BJ (cell line): ENCODE measurements around the gene SGIP1. TPM values are rescaled to one million over a fixed set of nuclear protein-coding genes. Genes with fewer than 3 reads are reported as not detected.

Source experiments
- CTCF ChIA-PET: fragments of 350-600 bp; formaldehyde crosslinking; extraction: SDS; loops from one replicate; lab custom pipeline; 2021; ENCODE audit warnings: antibody characterized with exemption, inconsistent platforms; lab: Yijun Ruan, JAX
- POLR2A ChIA-PET: fragments of 300-600 bp; sonication (Branson Sonifier 250); formaldehyde crosslinking; extraction: SDS; loops from one replicate; lab custom pipeline; 2021; ENCODE audit warnings: antibody characterized with exemption; lab: Charles Lee
- DNase-seq: peaks from one replicate; pipeline ENCODE4 v3.0.0-alpha.2; 2011; ENCODE audit warnings: low read depth
- H3K27me3 ChIP-seq: 2 replicates; pipeline ENCODE4 v1.6.0; 2011; ENCODE audit warnings: low read length; ENCODE audit not compliant: control insufficient read depth, insufficient read depth
- H3K36me3 ChIP-seq: 2 replicates; pipeline ENCODE4 v1.5.1; 2011; ENCODE audit warnings: low read length; ENCODE audit not compliant: control insufficient read depth, insufficient read depth
- H3K4me3 ChIP-seq: 2 replicates; pipeline ENCODE4 v1.5.1; 2011; ENCODE audit warnings: low read depth, mild to moderate bottlenecking, control low read depth, low read length
- polyA plus RNA-seq: library from polyadenylated mRNA; depleted of rRNA; stranded (reverse); fragments of >200 nt; gene quantifications from 2 replicates; pipeline ENCODE4 v1.2.3, GENCODE V29; 2011
- TF ChIP-seq, protein P1 (sequence below): IDR thresholded peaks from 2 replicates; pipeline ENCODE4 v1.5.1; 2011; ENCODE audit warnings: low read depth, mild to moderate bottlenecking, control low read depth, inconsistent platforms, low read length, moderate library complexity; ENCODE audit not compliant: insufficient read depth

SGIP1 gene
- polyA plus RNA-seq, 1 experiment, result 49.4 TPM

DNA sequence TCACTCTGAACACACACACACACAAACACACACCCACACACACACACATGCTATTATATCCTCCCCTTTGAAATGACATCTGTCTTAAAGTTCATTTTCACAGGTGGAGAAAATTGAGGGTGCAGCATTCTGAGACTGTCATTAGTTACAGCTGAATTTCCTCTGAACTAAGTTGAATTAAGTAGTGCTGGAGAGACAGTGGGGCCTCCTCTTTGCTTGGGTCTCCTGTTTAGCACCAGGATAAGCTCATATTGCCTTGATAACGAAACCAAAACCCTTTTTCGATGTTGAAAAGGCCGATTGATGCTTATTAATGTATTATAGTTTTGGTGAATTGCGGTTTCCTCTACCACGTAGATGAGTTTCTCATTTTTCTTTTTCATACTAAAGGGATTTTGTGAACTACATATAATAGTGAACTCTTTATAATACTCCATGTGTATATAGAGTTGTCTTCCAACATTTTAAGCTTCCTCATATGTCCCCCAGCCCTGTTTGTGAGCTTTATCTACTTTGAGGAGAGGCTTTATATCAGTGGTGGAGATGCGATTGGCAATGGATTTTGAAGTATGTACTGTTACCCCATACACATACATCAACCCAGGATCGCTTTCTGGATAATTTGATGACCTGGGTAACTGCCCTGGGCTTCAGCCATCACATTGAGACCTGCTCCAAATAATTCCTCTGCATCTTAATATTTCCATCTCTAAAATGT lies 235.7 kb downstream of the SGIP1 start:
- no peak for DNase-seq
- TF ChIP-seq, protein P1, sequence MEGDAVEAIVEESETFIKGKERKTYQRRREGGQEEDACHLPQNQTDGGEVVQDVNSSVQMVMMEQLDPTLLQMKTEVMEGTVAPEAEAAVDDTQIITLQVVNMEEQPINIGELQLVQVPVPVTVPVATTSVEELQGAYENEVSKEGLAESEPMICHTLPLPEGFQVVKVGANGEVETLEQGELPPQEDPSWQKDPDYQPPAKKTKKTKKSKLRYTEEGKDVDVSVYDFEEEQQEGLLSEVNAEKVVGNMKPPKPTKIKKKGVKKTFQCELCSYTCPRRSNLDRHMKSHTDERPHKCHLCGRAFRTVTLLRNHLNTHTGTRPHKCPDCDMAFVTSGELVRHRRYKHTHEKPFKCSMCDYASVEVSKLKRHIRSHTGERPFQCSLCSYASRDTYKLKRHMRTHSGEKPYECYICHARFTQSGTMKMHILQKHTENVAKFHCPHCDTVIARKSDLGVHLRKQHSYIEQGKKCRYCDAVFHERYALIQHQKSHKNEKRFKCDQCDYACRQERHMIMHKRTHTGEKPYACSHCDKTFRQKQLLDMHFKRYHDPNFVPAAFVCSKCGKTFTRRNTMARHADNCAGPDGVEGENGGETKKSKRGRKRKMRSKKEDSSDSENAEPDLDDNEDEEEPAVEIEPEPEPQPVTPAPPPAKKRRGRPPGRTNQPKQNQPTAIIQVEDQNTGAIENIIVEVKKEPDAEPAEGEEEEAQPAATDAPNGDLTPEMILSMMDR, result no peak
- no peaks in the 10 kb centered on the region for H3K27me3 ChIP-seq
- H3K36me3 ChIP-seq, result no peaks in the 10 kb centered on the region
- CTCF ChIA-PET, result interaction anchor here (0.7 to 1.5 kb wide), 3 partner anchors 12 to 441 kb away, joined by 3 to 5 read pairs (median 3); no protein-coding TSS in a partner anchor
- H3K4me3 ChIP-seq, result no peak overlapping the region
- POLR2A ChIA-PET, result no interaction called here

DNA sequence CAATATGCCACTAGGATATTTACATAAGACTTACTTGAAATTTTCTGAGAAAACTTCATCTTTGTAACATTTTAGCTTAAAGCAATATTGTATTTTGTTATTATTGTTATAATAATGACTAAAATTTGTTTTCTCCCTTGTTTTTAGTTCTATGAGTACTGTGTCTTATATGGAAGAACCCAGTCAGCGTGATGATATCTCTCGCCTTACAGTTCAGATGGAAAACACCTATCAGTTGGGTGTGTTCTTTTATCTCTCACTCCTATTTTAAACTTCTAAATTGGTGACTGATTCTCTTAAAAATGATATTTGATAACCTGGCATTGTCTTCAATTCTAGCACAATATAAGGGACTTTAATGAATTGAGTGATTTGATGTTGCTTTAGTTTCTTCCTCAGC lies 236.3 kb downstream of the SGIP1 start:
- TF ChIP-seq, protein P1, result no peak
- H3K27me3 ChIP-seq, result no peaks in the 10 kb centered on the region

DNA sequence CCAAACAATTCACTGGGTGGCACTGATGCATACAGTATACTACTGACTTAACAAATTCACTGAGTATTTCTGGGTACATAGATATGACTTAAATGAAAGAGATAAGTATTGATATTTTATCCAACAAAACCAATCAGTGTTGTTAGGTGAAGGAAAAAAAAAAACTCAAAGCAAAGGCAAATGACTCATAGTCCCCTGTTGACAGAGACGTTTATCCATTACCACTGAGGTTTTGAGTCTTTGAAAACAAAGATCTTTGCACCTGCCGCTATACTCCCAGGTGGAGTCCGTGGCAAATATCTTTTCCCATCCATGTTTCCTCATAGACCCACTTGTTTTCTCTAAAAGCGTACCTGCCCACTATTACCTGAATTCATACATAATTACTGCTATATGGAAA lies 236.7 kb downstream of the SGIP1 start:
- TF ChIP-seq, protein P1, result no peak
- Histone ChIP-seq H3K4me3 (no peak overlapping the region), H3K27me3 (no peaks in the 10 kb centered on the region), H3K36me3 (no peaks in the 10 kb centered on the region)
- DNase-seq, result no peak
- ChIA-PET CTCF (interaction anchor here (1.3 to 1.5 kb wide), 2 partner anchors 13 to 443 kb away, joined by 3 to 4 read pairs; no protein-coding TSS in a partner anchor), POLR2A (no interaction called here)

More for the DNA sequence above, 236.3 kb downstream of the SGIP1 start:
- H3K36me3 ChIP-seq, result no peaks in the 10 kb centered on the region
- H3K4me3 ChIP-seq, result no peak overlapping the region
- DNase-seq, result no peak
- CTCF ChIA-PET, result interaction anchor here (1.3 to 1.5 kb wide), 2 partner anchors 12 to 441 kb away, joined by 3 to 5 read pairs; no protein-coding TSS in a partner anchor
- POLR2A ChIA-PET, result no interaction called here

DNA sequence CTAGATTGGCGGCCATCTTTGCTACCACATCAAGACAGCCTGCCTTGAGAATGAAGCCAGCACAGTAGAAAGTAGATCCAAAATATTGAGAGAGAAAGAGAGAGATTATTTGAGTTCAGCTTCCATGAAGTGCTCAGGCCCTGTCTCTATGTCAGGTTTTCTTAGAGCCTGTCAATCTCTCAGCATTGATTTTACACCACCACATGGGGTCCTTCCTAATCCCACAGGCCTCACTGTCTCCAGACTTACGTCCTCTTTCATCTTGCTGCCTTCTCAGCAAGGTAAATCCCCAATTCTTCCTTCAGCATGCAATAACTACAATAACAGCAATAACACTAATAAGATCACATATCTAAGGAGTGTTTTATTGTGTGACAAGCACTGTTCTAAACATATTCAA lies 239.3 kb downstream of the SGIP1 start:
- TF ChIP-seq, protein P1, result no peak
- ChIA-PET POLR2A (no interaction called here), CTCF (no interaction called here)
- DNase-seq, result no peak
- no peaks in the 10 kb centered on the region for H3K27me3 ChIP-seq
- H3K4me3 ChIP-seq, result no peak overlapping the region
- H3K36me3 ChIP-seq, result no peaks in the 10 kb centered on the region

DNA sequence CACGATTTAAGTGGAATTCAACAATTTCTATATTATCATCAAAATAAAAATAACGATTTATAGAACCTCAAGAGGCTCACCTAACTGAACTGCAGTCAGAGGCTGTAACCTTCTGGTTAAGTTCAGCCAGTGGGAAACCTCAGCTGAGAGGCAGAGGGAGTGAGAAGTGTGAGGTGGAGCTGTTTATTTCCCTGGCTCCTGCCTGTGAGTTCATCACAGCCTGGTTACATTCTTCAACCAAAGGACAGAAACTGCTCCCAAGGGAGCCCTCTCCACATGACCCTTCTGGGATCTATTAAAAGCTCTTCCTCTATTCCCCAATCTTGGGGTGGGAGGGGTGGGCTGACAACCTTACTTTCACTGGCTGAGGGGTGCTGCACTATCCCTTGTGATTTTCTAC lies 240.5 kb downstream of the SGIP1 start:
- H3K36me3 ChIP-seq, result no peaks in the 10 kb centered on the region
- TF ChIP-seq, protein P1, result no peak
- POLR2A ChIA-PET, result no interaction called here
- no peaks in the 10 kb centered on the region for H3K27me3 ChIP-seq
- DNase-seq, result no peak
- CTCF ChIA-PET, result interaction anchor here (1.7 to 2.0 kb wide), 2 partner anchors 9 to 439 kb away, joined by 4 to 5 read pairs; no protein-coding TSS in a partner anchor
- no peak overlapping the region for H3K4me3 ChIP-seq
